ENCODE data around the gene CACNB2.
A peak's percentile ranks its signal among the peaks of the same experiment; 100 is the strongest.

Gene CACNB2

DNA sequence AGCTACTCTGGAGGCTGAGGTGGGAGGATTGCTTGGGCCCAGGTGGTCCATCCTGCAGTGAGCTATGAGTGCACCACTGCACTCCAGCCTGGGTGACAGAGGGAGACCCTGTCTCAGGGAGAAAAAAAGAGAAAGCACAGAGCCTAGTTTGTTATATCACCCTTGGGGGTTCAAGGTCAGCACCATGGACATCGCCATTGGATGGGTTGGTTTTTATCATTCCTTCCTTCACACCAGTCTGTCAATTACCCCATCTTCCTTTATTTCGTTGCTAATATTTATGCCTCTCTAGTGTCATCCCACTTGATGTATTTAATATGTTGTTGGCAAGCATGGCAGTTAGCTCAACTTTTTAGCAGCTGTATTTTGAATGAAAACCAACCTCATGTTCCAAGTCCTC, 328.9 kb downstream of the CACNB2 start:
- DNase-seq, result no peak

DNA sequence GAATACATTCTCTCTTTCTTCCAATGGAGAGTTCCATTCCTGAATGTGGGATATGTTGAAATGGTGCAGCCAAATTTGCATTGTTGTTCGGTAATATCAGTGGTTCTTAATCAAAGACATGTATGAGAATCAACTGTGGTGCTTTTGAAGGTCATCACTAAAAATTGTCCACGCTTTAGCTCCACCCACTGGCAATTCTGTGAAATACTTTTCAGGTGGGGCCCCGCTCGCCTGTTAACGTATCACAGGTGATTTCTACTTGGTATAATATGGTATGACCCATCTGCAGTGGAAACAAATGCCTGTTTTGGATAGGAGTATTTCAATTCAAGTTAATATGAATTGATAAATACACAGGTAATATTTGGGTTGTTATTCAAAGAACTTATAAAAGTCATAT, 332.8 kb downstream of the CACNB2 start:
- peak; percentile 30 for DNase-seq

DNA sequence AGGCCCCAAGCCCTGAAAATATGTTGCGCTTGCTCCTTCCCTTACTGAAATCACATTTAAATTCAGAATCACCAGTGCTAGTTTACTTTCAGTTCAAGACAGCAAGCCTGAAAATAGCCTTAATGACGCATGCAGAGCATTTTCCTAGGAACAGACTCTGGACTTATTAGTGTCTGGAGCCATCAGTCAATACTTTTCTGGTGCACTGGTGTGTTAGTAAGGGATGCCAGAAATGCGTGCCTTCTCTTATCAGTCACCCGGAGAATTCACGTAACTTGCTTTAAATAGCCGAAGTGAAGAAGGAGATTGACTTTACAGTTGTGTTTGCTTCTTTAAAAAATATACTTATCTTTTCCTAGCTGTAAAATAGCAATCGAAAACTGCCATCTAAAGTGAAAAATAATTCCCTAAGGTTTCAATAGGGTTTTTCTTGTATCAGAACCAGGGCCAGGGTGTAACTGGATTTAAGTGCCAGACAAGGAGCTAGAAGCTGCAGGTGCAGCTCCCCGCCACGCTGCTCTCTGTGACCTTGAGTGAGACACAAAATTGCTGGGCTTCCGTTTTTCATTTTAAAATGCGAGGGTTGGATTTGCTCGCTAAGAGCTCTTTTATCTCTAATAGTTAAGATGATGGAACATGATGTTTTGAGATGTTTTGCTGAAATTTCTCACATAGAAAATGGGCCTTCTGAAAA, 333.3 kb downstream of the CACNB2 start:
- DNase-seq, result no peak

DNA sequence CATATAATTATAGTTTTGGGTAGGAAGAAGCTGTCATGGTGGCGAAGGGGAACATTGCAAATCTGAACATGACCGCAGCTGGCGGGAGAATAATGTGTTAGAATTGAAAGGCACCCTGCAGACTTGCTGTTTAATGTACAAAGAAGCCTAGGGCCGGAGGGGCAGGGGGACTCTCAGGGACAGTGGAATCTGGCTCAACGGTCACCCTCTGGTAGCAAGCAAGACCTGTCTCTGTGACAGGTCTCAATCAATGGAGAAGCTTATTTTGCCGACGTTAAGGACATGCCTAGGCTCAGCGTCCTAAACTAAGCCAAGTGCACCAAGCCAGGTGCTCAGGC, 333.9 kb downstream of the CACNB2 start:
- no peak for DNase-seq

DNA sequence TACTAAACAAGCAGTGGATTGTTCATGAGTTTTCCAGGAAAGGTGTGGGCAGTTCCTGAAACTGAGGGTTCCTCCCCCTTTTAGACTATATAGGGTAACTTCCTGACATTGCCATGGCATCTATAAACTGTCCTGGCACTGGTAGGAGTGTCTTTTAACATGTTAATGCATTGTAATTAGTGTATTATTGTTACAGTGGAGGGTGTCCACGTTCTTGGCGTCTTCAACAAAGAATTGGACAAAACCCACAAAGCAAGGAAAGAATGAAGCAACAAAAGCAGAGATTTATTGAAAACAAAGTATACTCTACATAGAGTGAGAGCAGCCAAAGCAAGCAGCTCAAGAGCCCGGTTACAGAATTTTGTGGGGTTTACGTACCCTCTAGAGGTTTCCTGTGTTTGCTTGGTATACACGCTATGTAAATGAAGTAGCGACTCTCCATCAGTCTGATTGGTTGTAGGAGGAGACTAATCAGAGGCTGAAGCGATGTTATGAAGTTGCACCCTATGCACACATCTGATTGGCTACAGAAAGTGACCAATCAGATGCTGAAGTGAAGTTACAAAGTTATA, 335.9 kb downstream of the CACNB2 start:
- no peak for DNase-seq

DNA sequence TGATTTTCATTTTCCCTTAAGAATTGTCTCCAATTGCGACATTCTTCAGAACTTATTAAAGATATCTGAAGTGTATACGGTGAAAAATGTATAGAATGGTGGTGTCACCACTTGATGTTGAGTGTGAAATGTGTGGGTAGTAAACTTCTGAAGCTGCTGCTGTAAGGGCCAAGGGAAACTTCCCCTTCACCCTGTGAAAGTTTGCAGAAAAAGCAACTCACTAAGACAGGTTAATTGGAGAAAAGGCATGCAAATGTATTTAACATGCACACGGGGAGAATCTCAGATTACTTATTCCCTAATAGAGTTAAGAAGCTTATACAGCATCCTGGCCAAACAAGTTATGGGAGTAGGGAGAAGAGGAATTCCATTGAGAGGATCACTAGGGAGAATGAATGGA, 338.1 kb downstream of the CACNB2 start:
- DNase-seq, result peak; percentile 85

DNA sequence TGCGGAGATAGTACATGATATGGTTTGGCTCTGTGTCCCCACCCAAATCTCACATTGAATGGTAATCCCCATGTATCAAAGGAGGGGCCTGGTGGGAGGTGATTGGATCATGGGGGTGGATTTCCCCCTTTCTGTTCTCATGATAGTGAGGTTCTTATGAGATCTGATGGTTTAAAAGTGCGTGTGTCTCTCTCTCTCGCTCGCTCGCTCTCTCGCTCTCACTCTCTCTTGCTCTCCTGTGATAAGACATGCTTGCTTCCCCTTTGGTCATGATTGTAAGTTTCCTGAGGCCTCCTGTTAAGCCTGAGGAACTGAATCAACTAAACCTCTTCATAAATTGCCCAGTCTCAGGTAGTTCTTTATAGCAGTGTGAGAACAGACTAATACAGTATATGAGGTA, 339.3 kb downstream of the CACNB2 start:
- no peak for DNase-seq

DNA sequence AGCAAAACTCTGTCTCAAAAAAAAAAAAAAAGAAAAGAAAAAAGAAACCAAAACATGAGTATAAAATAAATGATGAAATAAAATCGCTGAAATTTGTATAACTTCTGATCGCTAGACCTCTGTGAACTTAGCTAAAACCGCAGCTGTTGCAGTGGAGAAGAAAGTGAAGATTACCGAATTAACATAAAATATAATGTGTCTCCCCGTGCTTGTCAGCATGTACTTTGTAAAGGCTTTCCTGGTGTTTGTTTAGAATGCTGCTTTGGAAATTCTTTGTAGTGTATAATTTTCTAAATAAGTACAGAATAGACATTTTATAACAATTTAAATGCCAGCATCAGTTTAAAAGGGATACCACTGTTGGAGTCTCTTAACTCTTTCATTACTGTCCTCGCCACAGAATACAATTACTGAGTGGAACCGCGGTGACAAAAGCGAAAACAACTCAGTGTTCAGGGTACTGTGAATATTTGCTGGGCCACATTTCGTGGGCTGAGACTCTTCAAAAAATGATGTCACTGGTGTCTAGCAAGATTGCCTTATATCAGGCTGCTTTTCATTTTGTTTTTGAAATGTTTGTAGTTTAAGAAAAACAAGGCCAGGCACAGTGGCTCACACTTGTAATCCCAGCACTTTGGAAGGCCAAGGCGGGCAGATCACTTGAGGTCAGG, 343.4 kb downstream of the CACNB2 start:
- no peak for DNase-seq

DNA sequence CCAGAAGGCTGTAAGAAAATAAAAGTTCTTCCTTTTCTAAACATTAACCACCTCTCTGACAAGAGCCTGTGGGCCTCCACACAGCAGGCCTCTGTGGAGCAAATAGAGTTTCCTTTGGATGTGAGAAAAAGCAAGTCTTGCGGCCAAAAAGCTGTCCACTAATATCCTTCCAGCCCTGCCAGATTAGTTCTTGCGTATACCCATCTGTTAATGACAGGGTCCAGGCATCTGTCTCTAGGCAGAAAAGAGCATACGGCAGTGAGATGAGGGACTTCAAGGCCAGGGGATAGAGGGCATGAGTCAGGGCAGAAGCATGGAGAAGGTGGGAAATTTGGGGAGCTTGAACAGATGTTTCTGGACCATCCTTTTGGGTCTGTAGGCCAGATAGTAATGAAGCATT, 346.2 kb downstream of the CACNB2 start:
- peak; percentile 79 for DNase-seq

DNA sequence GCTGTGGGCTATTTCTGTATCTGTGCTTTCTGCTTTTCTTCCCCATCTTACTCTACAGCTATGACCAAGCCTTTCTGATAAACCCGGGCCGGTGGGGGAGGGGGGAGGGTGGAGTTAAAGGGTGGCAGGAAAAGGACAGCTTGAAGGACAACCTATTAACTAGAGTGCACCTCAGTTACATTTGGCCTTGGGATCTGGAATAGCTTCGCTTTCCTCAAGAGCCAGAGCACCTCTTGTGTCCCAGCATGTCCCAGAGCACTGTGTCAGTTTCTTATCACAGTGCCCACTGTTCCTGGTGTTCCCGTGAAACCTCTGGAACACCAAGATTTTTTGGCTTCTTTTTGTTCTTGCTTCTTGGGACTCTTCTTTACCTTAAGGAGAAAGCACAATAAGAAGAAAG, 350.5 kb downstream of the CACNB2 start:
- DNase-seq, result no peak

DNA sequence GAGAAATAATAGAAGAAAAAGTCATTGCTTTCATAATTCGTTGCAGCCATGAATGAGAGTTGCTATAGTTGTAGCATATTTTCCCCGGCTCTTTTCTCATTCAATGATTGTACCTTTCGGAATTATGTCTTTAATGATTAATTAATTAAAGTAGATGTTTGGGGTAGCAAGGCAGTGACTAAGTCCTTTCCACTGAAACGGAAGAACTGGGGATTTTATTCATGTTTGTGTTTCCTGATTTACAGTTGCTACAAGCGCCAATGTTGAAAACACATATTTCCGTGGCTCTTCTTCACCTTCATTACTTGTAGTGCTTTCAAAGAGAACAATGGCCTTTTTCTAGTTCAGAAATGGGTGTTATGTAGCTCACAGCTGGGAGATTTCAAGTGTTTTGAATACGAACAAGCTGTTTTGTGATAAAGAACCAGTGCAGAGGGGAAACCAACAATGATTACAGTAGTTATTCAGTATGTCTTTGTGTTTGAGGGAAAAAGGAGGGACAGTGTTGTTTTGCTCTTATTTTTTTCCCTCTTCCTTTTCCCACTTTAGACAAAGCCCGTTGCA, 357.7 kb downstream of the CACNB2 start:
- no peak for DNase-seq

DNA sequence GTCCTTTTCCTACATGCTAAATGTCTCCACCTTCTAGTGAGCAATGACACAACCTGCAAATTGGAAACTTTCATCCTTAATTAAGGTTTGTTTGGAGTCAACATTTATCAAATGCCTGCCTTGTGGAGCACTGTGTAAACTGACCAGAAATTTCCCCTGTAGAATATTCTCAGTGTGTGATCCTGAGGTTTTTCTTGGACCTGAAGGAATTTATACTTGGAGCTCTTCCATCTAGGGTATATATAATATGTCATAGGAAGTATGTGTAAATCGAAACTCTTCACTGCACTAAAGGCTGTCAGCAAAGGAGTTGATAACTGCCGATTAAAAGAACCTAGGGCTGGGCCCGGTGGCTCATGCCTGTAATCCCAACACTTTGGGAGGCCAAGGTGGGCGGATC, 358.8 kb downstream of the CACNB2 start:
- DNase-seq, result no peak

DNA sequence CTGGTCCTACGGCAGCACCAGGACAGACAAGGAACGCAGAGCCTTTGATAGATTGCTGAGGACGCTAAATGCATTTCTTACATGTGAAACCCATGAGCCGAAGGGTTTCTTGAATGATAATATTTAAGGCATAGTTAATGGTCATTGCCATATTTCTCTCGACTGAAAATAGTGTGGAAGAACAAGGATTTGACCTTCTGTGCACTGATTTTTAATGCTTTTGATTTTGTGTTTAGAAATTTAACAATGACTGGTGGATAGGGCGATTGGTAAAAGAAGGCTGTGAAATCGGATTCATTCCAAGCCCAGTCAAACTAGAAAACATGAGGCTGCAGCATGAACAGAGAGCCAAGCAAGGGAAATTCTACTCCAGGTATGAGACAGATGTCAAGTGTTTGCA, 360.4 kb downstream of the CACNB2 start:
- DNase-seq, result peak; percentile 83

DNA sequence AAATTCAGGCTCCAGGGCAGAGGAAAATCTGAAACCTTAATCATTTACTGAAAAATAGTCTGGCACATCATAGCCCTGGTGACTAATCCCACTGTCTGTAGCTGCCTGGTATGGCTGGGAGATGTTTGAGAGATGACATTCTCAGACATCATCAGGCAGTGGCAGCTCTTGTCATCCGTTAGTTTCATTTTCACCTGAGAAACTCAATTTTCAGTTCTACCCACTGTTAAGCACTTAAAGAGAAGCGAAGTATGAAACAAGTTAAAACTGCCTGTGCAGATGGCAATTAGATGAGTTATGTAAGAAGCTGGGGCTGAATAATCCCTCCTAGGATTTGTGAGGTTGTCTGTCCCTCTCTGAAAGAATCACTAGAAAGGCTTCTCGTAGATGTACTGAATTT, 361.0 kb downstream of the CACNB2 start:
- DNase-seq, result peak; percentile 68

DNA sequence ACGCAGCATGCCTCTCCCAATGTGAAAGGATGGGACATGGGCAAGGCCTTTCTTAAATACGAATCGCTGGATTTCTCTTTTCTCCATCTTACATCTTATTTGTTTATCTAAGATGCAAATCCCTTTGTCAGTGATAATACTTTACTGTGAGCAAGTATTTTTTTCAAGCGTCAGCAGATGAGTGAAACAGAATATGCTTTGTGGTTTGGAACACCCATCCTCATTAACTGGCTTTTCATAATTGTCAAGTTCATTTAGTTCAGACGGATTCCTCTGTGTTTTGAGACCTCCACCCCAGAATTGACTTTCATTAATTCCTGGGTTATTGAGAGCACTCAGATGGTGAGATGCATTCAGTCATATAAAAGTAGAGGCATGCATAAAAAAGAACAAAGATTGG, 361.4 kb downstream of the CACNB2 start:
- no peak for DNase-seq

DNA sequence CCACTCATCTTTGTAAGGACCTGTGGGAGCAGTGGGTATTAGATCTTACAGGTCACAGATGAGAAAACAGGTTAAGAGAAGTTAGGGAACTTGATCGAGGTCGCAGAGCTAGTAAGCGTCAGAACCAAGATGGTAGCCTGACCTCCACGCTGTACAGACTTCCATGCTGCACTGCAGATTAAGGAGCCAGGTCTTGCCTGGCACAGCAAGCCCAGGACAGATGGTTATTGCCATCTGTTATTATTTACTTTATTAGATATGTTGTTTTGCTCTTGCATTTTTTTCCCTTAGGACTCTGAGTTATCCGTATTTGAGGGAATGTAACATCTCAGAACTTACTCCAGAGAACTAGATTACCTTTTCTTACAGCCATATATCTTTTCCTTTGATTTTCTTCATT, 363.9 kb downstream of the CACNB2 start:
- peak; percentile 16 for DNase-seq

DNA sequence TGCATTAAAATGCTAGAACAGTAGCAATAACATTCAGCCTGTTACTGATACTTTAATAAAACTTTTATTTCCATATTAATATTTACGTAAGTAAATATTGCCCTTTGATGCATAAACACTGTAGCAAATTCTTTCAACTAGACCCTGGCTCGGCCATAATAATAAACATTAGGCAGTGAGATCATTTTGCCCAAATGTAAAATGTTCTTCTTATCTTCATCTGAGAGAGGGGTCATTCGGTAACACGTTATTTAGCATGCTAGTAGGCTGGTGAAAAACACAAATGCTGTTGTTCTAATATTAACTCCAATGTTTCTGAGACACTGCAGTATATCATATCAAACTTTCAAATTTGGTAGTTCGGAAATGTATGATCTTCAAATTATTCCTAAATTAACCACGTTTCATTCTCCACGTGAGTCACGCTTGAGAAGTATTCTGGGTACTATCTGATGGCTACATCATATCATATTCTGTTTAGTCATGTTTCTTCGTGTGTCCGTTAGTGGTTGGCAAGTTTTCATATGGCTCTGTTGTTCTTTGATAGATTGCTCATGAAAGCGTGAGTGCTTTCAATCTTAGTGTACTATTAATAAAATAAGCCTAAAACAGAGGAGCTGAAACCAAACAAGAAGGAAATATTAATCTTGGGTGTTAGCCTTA, 365.4 kb downstream of the CACNB2 start:
- no peak for DNase-seq

DNA sequence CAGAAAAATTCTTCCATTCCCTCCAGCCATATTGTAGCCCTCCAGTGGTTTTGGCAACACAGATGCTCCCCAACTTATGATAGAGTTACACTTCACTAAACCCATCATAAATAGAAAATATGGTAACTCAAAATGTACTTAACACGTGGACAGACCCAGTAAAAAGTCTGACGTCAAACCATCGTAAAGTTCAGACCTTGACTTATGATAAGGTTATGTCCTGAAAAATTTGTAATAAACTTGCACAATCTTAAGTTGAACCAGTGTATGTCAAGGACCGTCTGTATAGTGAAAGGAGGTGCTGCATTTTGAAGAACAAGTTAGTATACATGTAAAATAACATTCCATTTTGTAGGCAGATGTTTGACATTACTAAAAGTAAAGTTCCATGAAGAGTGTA, 368.4 kb downstream of the CACNB2 start:
- DNase-seq, result no peak

DNA sequence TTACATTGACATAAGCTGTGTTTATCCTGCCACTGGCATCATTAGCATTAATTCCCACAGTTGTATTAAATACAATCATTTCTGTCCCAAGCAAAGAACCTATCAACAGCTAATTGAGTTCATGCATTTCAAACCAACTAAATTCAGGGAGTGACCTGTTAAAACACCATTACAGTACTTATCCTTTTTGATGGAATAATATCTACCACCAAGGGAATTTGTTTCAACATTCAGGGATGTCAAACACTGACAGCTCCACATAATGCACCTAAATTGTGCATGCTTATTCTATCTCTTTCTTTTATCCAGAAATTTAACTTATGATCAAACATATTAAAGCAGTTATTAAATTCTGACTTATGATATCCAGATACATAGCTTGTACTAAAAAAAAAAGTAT, 374.3 kb downstream of the CACNB2 start:
- no peak for DNase-seq

DNA sequence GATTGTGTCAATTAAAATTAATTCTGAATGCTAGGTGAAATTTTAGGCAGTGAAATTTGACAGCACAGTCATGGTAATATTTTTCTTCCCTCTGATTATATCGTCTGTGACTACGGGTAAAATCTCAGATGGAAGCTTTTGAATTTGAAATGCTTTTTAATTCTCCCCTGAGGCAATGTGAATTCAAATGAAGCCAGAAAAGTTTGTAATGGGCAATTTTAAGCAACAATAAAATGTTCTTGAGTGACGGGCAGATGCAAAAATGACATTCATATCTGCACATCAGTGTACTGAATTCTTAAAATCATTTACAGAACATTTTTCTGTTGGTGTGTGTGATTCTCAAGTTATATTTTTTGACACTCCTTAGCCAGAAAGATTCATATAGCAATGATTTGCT, 376.6 kb downstream of the CACNB2 start:
- DNase-seq, result no peak

DNA sequence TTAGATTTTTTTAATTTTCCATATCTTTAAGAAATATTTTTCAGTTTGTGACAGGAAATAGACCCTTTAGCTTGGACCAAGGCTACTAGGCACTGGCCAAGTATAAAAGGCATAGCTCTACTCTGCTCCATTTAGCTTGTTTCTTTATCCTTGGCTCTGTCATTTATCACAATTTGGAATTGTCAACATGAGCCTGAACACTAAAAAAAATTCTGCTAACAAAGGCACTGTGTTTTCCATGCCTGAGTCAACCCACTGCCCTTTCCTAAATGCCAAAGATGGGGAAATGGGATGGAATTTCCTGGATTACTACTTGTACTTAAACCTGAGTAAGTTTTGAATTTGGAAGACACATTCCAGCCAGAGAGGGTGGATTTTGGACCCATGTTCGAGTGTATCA, 382.8 kb downstream of the CACNB2 start:
- no peak for DNase-seq

DNA sequence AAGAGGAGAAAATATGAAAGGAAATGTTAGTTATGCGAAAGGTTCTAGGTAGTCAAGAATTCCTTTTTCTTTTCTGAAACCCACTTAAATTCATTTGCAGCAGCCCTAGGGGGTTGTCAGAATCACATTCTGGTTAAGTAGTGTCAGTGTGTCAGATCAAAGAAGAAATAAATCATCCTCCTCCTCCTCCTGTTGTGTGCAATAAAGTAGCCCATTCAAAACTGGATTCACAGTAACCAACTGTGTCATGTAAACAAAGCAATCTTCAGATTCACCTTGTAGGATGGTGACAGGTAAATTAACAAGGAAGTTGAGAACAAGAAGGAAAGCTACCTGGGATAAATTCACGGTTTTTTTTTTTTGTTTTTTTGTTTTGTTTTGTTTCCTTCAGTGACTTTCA, 383.6 kb downstream of the CACNB2 start:
- DNase-seq, result no peak

DNA sequence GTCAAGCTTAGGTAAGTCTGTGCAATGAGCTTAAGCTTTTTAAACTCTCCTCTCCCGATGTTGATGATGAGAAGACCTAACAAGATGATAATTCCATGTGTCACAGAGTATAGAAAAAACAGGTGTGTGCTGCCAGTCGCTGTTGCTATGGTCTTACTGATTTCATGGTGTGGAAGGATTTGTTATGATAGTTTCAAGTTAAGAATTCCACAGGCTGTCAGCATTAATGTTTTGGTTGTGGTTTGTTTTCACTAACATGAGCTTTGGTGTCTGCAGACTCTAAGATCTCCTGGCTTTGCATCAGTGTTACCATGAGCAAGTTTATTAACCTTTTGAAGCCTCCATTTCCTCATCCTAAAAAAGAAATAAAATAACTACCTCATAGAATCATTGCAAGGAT, 387.5 kb downstream of the CACNB2 start:
- DNase-seq, result peak; percentile 68

DNA sequence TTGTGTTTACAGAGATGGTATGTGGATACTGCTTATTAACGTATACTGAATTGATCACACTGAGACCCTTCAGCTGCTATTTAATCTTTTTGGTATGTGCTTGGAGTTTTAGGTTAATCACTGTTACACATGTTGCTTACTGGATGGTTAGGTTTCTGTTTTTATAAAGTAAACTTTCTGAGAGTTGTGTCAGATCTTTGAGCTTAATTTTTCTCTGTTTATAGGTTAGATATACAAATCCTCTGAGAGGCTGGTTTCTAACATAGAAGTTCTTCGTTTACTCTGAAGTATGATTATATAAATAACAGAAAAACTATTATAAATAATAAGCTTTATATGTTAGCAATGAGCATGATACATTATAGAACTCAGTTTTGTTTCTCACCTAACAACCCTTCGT, 388.1 kb downstream of the CACNB2 start:
- no peak for DNase-seq

Measured in NCI-H82 (cell line).